Panc1 (cell line): ENCODE data around the gene IL1A. TPM values are rescaled to one million over a fixed set of nuclear protein-coding genes. Genes with fewer than 3 reads are reported as not detected.

ENCODE experiments used
- ATAC-seq: fragments of 200-7000 bp; cut with Tn5 transposase; 2 replicates; pipeline ENCODE4 v1.9.1; 2020; ENCODE audit warnings: mild to moderate bottlenecking, moderate library complexity
- BruUV-seq: library from RNA; stranded (reverse); fragments of 400-500 nt; replicated peaks from 2 replicates; lab custom pipeline; 2021; lab: Mats Ljungman, UMichigan
- CTCF ChIA-PET: fragments of 300-600 bp; sonication (Branson Sonifier 250); formaldehyde crosslinking; loops from one replicate; lab custom pipeline; 2022; ENCODE audit warnings: antibody characterized with exemption; lab: Charles Lee
- POLR2A ChIA-PET: fragments of 300-600 bp; sonication (Branson Sonifier 250); formaldehyde crosslinking; loops from one replicate; lab custom pipeline; 2022; ENCODE audit warnings: antibody characterized with exemption; lab: Charles Lee
- DNase-seq: peaks from one replicate; pipeline ENCODE4 v3.0.0-alpha.2; 2010; ENCODE audit warnings: low read depth, low spot score
- H3K27ac ChIP-seq: 2 replicates; pipeline ENCODE4 v1.5.1; 2011; ENCODE audit warnings: mild to moderate bottlenecking, low read length, inconsistent platforms
- H3K27me3 ChIP-seq: fragments of 200-500 bp; sonication (Bioruptor generic); 2 replicates; pipeline ENCODE4 v1.6.0; 2014; ENCODE audit warnings: low read length, inconsistent platforms; ENCODE audit not compliant: control insufficient read depth, insufficient read depth
- H3K36me3 ChIP-seq: fragments of 200-500 bp; sonication (Bioruptor generic); 2 replicates; pipeline ENCODE4 v1.5.1; 2014; ENCODE audit warnings: inconsistent platforms, mild to moderate bottlenecking, low read length, moderate library complexity; ENCODE audit not compliant: control insufficient read depth, insufficient read depth
- H3K4me1 ChIP-seq: 2 replicates; pipeline ENCODE4 v1.5.1; 2011; ENCODE audit warnings: inconsistent platforms, mild to moderate bottlenecking, low read length, moderate library complexity; ENCODE audit not compliant: control insufficient read depth, insufficient read depth
- H3K4me3 ChIP-seq, 2 experiments: 2 replicates each; pipeline ENCODE4 v1.5.1; 2011 to 2012; ENCODE audit warnings: low read depth in 2 of 2, low read length in 2 of 2, mild to moderate bottlenecking in 2 of 2, inconsistent platforms in 1 of 2, moderate library complexity in 1 of 2
- H3K9me3 ChIP-seq: fragments of 200-500 bp; sonication (Bioruptor generic); 2 replicates; pipeline ENCODE4 v1.5.1; 2014; ENCODE audit warnings: low read depth, mild to moderate bottlenecking, inconsistent platforms, low read length, moderate library complexity; ENCODE audit not compliant: control insufficient read depth, insufficient read depth
- CTCF ChIP-seq: fragments of 450-650 bp; IDR thresholded peaks from 2 replicates; pipeline ENCODE4 v1.5.1; 2017; ENCODE audit warnings: mild to moderate bottlenecking
- POLR2AphosphoS5 ChIP-seq: IDR thresholded peaks from 2 replicates; pipeline ENCODE4 v1.6.1; 2012; ENCODE audit warnings: mild to moderate bottlenecking, low read depth, low read length, moderate library complexity
- REST ChIP-seq, 2 experiments: IDR thresholded peaks; 2 replicates each; pipeline ENCODE4 v1.6.1; 2011 to 2012; ENCODE audit warnings: low read depth in 2 of 2, control low read depth in 1 of 2, low read length in 1 of 2, mild to moderate bottlenecking in 1 of 2, moderate library complexity in 1 of 2; ENCODE audit not compliant: insufficient read depth in 1 of 2
- SIN3A ChIP-seq: IDR thresholded peaks from 2 replicates; pipeline ENCODE4 v1.6.1; 2012; ENCODE audit warnings: low read depth, mild to moderate bottlenecking, low read length, moderate library complexity, borderline replicate concordance; ENCODE audit not compliant: insufficient read depth
- TCF7L2 ChIP-seq: IDR thresholded peaks from 2 replicates; pipeline ENCODE4 v1.6.1; 2011; ENCODE audit warnings: mild to moderate bottlenecking, low read depth, low read length, inconsistent platforms
- in situ Hi-C: cut with HindIII; loops from 2 replicates; pipeline ENCODE4 v1.10.0; 2016; ENCODE audit warnings: low sequenced_read_pairs, low pct_unique_long_range_greater_than_20kb
- intact Hi-C: fragments of 100-400 bp; cut with micrococcal nuclease; formaldehyde crosslinking; loops from one replicate; pipeline ENCODE4 v1.10.0; 2022; ENCODE audit not compliant: unreplicated experiment
- total RNA-seq: library from RNA; stranded (reverse); gene quantifications from one replicate; pipeline ENCODE4 v1.2.1, GENCODE V29; 2021; ENCODE audit not compliant: unreplicated experiment

The IL1A gene
- total RNA-seq, 1 experiment from 2014 or later = not detected

GRCh38 chr2:112788653-112789052, 4.4 kb upstream of the IL1A start:
- ChIA-PET POLR2A (interaction anchor here (0.7 kb wide), 1 partner anchor 122 kb away, joined by 5 read pairs; no protein-coding TSS in a partner anchor), CTCF (no interaction called here)
- no TSS peak for BruUV-seq
- Histone ChIP-seq H3K4me1 (no peaks in the 10 kb centered on the region), H3K27ac (no peak overlapping the region), H3K36me3 (no peaks in the 10 kb centered on the region), H3K9me3 (no peaks in the 10 kb centered on the region), H3K27me3 (no peaks in the 10 kb centered on the region; the same call in 1 of the 2 replicates), H3K4me3 (no peak overlapping the region)
- TF ChIP-seq CTCF (no peak), TCF7L2 (no peak), SIN3A (no peak), POLR2AphosphoS5 (no peak), REST (IDR thresholded peaks at IDR 0.05; ENCODE audit: insufficient read depth in 1 of 2, low read depth in 2 of 2, low read length in 1 of 2) (no peak)
- DNase-seq (no peak), ATAC-seq (no peak)
- intact Hi-C loops = no loop called here
- in situ Hi-C loops = no loop called here

DNA sequence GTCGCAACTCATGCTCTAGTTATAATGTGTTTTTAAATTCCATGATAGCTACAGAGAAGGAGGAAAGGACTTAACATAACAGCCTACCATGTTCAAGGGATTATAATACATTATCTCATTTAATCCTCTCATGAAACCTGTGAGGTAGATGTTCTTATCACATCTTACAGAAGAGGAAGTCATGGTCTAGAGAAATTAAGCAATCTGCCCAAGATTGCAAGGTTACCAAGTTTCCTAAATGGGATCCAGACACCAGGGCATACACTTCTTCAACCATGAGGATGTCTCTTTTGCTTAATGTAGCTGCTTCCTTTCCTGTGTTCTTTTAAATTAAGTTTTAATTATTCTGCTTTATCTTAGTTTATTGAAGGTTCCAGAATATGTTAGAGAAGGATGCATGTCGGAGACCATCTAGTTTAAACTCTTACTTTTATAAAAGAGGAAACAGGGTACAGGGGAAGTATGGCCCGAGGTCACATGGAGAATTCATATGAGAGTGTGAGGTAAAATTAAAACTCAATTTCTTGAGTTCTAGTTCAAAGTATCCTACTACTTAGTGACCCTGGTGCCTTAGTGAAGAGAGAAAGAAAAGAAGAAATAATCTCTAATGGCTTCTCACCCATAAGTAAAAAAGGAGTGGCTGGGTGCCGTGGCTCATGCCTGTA, 3.6 kb upstream of the IL1A start:
- intact Hi-C loops (no loop called here), in situ Hi-C loops (no loop called here)
- H3K4me1 ChIP-seq = no peaks in the 10 kb centered on the region
- no TSS peak for BruUV-seq
- ChIA-PET CTCF (no interaction called here), POLR2A (interaction anchor here (0.7 kb wide), 1 partner anchor 123 kb away, joined by 5 read pairs; no protein-coding TSS in a partner anchor)
- DNase-seq (no peak), ATAC-seq (no peak)
- H3K27ac ChIP-seq = no peak overlapping the region
- no peaks in the 10 kb centered on the region for H3K36me3 ChIP-seq
- TF ChIP-seq SIN3A (no peak), REST (IDR thresholded peaks at IDR 0.05; ENCODE audit: insufficient read depth in 1 of 2, low read depth in 2 of 2, low read length in 1 of 2) (no peak), POLR2AphosphoS5 (no peak), CTCF (no peak), TCF7L2 (no peak)
- no peaks in the 10 kb centered on the region for H3K9me3 ChIP-seq
- no peaks in the 10 kb centered on the region; the same call in 1 of the 2 replicates for H3K27me3 ChIP-seq
- no peak overlapping the region for H3K4me3 ChIP-seq
